Naive thymus-derived CD4-positive, alpha-beta T cell (primary cell): ENCODE data around the gene QRFPR. TPM values are rescaled to one million over a fixed set of nuclear protein-coding genes. Genes with fewer than 3 reads are reported as not detected.
"Not testable (repeated sequence)": the region's sequence is repeated elsewhere in the genome, so short reads cannot be mapped to it uniquely, and the experiment has no call there.

Source experiments
- ATAC-seq: fragments of 150-1000 bp; cut with Tn5 transposase; 2 replicates; pipeline ENCODE4 v1.10.0; 2021; ENCODE audit warnings: mild to moderate bottlenecking, moderate library complexity
- CTCF ChIA-PET: fragments of 350-600 bp; sonication (Branson Sonifier 250); formaldehyde crosslinking; loops from one replicate; lab custom pipeline; 2021; ENCODE audit warnings: antibody characterized with exemption; lab: Charles Lee
- POLR2A ChIA-PET: fragments of 350-600 bp; sonication (Branson Sonifier 250); formaldehyde crosslinking; loops from one replicate; lab custom pipeline; 2021; ENCODE audit warnings: antibody characterized with exemption, inconsistent platforms; lab: Charles Lee
- DNase-seq, 9 donors: peaks; one replicate each; pipeline versions ENCODE4 v3.0.0 to v3.0.0-alpha.2; 2020 to 2022; ENCODE audit warnings: mixed read lengths in 1 of 9
- H3K27ac ChIP-seq: one replicate; pipeline ENCODE4 v1.7.0; 2013; ENCODE audit warnings: mild to moderate bottlenecking, low read depth, low read length, moderate library complexity
- H3K27me3 ChIP-seq, 2 donors: one replicate each; pipeline ENCODE4 v1.7.0; 2013; ENCODE audit warnings: low read length in 2 of 2, mild to moderate bottlenecking in 2 of 2, moderate library complexity in 2 of 2; ENCODE audit not compliant: control insufficient read depth in 2 of 2, insufficient read depth in 2 of 2
- H3K36me3 ChIP-seq, 3 experiments: 1 replicate in 2 of 3; 2 replicates in 1 of 3; pipeline ENCODE4 v1.7.0; 2013; ENCODE audit warnings: low read length in 3 of 3, mild to moderate bottlenecking in 3 of 3, moderate library complexity in 1 of 3; ENCODE audit not compliant: insufficient read depth in 3 of 3, control insufficient read depth in 2 of 3
- H3K4me1 ChIP-seq, 2 donors: one replicate each; pipeline ENCODE4 v1.7.0; 2013; ENCODE audit warnings: low read length in 2 of 2, mild to moderate bottlenecking in 2 of 2, moderate library complexity in 1 of 2; ENCODE audit not compliant: control insufficient read depth in 2 of 2, insufficient read depth in 2 of 2
- H3K4me3 ChIP-seq: 2 replicates; pipeline ENCODE4 v1.7.0; 2013; ENCODE audit warnings: mild to moderate bottlenecking, low read length
- H3K9me3 ChIP-seq, 3 experiments: 1 replicate in 2 of 3; 2 replicates in 1 of 3; pipeline ENCODE4 v1.7.0; 2013; ENCODE audit warnings: low read length in 3 of 3; ENCODE audit not compliant: control insufficient read depth in 2 of 3
- H3K27ac Mint-ChIP-seq, 9 donors: one replicate each; pipeline ENCODE4 v1.8.0; 2020 to 2022; ENCODE audit warnings: mixed read lengths in 9 of 9, mild to moderate bottlenecking in 8 of 9, moderate library complexity in 5 of 9, inconsistent platforms in 2 of 9
- H3K27me3 Mint-ChIP-seq, 5 donors: one replicate each; pipeline ENCODE4 v1.8.0; 2021 to 2022; ENCODE audit warnings: mixed read lengths in 5 of 5, mild to moderate bottlenecking in 1 of 5
- H3K36me3 Mint-ChIP-seq, 5 donors: one replicate each; pipeline ENCODE4 v1.8.0; 2020 to 2022; ENCODE audit warnings: mixed read lengths in 5 of 5, mild to moderate bottlenecking in 3 of 5, inconsistent platforms in 1 of 5
- H3K4me1 Mint-ChIP-seq, 7 donors: one replicate each; pipeline ENCODE4 v1.8.0; 2020 to 2022; ENCODE audit warnings: mixed read lengths in 7 of 7, mild to moderate bottlenecking in 3 of 7, inconsistent platforms in 1 of 7
- H3K4me3 Mint-ChIP-seq, 10 donors: one replicate each; pipeline ENCODE4 v1.8.0; 2020 to 2022; ENCODE audit warnings: mild to moderate bottlenecking in 10 of 10, mixed read lengths in 10 of 10, moderate library complexity in 6 of 10, inconsistent platforms in 2 of 10
- H3K9me3 Mint-ChIP-seq, 11 donors: one replicate each; pipeline ENCODE4 v1.8.0; 2020 to 2022; ENCODE audit warnings: mixed read lengths in 11 of 11, mild to moderate bottlenecking in 4 of 11, inconsistent platforms in 1 of 11, moderate library complexity in 1 of 11
- intact Hi-C, 2 donors: fragments of 100-400 bp; cut with micrococcal nuclease; formaldehyde crosslinking; loops; one replicate each; pipeline ENCODE4 v1.15.1; 2023
- polyA plus RNA-seq, 2 donors: library from polyadenylated mRNA; unstranded; fragments of 300-500 nt; fragmentation: Illumina TruSeq; gene quantifications; one replicate each; pipeline ENCODE4 v1.2.3, GENCODE V29; 2021
- total RNA-seq, 6 experiments: library from RNA in 5 of 6; stranded (reverse) in 5 of 6; gene quantifications; 1 replicate in 5 of 6; 2 replicates in 1 of 6; pipeline ENCODE4 v1.2.3 and lab custom pipeline; 2021 to 2026

QRFPR gene
- total and polyA plus RNA-seq, 7 experiments from 2014 or later: not detected

- Mint-ChIP-seq H3K27ac (no peak overlapping the region), H3K27me3 (peaks cover 0 to 15% (median 7%) of the 10 kb centered on the region in 5 donors)
- CTCF ChIA-PET: no interaction called here
These were observed 44.1 kb downstream of the QRFPR start for GRCh38 chr4:121336706-121337105.

DNA sequence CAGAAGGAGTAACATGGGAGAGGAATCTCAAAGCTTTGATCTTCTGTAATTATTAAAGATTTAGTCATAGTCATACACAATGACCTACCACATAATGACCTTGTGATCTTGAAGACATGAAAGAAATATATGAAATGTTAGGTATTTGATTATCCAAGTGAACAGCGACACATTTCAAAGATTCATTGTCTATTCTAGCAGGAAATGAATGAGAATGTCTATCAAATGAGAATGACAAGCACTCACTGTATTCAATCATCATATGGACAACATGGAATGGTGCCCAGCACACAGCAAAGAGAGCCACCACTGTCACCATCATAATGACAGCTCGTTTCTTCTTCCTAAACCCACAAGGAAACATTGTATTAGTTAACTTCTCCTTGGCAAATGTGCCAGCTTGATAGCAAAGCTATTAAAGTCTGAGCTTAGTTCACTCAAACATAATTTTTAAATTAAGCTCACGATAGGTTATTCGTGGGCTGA lies 50.6 kb downstream of the QRFPR start:
- POLR2A ChIA-PET: no interaction called here
- no peak overlapping the region for H3K27ac ChIP-seq
- no peaks in the 10 kb centered on the region for H3K36me3 ChIP-seq
- CTCF ChIA-PET: no interaction called here
- DNase-seq: no peak
- H3K9me3 Mint-ChIP-seq: peaks cover 0 to 1% (median 0%) of the 10 kb centered on the region in 11 donors
- no peaks in the 10 kb centered on the region for H3K4me1 ChIP-seq
- no peak overlapping the region for H3K27ac Mint-ChIP-seq
- no peak overlapping the region for H3K4me3 ChIP-seq
- no peaks in the 10 kb centered on the region for H3K9me3 ChIP-seq
- no peaks in the 10 kb centered on the region for H3K36me3 Mint-ChIP-seq
- H3K27me3 ChIP-seq: no peaks in the 10 kb centered on the region
- no peak overlapping the region for H3K4me3 Mint-ChIP-seq
- ATAC-seq: no peak
- H3K27me3 Mint-ChIP-seq: peaks cover 14 to 37% (median 17%) of the 10 kb centered on the region in 5 donors
- intact Hi-C loops: no loop called here
- no peaks in the 10 kb centered on the region for H3K4me1 Mint-ChIP-seq

More at GRCh38 chr4:121336706-121337105, 44.1 kb downstream of the QRFPR start:
- no peak for ATAC-seq
- Mint-ChIP-seq H3K4me1 (peaks cover 0 to 4% (median 0%) of the 10 kb centered on the region in 7 donors), H3K9me3 (peaks cover 0 to 4% (median 0%) of the 10 kb centered on the region in 11 donors), H3K4me3 (no peak overlapping the region), H3K36me3 (no peaks in the 10 kb centered on the region)
- no peaks in the 10 kb centered on the region for H3K27me3 ChIP-seq
- no peaks in the 10 kb centered on the region for H3K36me3 ChIP-seq
- intact Hi-C loops: no loop called here
- POLR2A ChIA-PET: no interaction called here
- H3K4me3 ChIP-seq: no peak overlapping the region
- H3K27ac ChIP-seq: no peak overlapping the region
- H3K9me3 ChIP-seq: no peaks in the 10 kb centered on the region
- H3K4me1 ChIP-seq: no peaks in the 10 kb centered on the region
- DNase-seq: no peak

GRCh38 chr4:121326597-121326996 lies 54.2 kb downstream of the QRFPR start:
- Mint-ChIP-seq H3K9me3 (peaks cover 0 to 1% (median 0%) of the 10 kb centered on the region in 11 donors), H3K4me3 (no peak overlapping the region), H3K36me3 (no peaks in the 10 kb centered on the region), H3K27ac (no peak overlapping the region), H3K4me1 (no peaks in the 10 kb centered on the region), H3K27me3 (peaks cover 17 to 41% (median 21%) of the 10 kb centered on the region in 5 donors)
- no peak overlapping the region for H3K27ac ChIP-seq
- ATAC-seq (no peak), DNase-seq (no peak)
- no peak overlapping the region for H3K4me3 ChIP-seq
- CTCF ChIA-PET: no interaction called here
- intact Hi-C loops: no loop called here
- H3K36me3 ChIP-seq: no peaks in the 10 kb centered on the region
- POLR2A ChIA-PET: interaction anchor here (0.6 kb wide), 1 partner anchor 49 kb away, joined by 8 read pairs; no protein-coding TSS in a partner anchor
- H3K9me3 ChIP-seq: no peaks in the 10 kb centered on the region
- no peaks in the 10 kb centered on the region for H3K4me1 ChIP-seq
- H3K27me3 ChIP-seq: no peaks in the 10 kb centered on the region

DNA sequence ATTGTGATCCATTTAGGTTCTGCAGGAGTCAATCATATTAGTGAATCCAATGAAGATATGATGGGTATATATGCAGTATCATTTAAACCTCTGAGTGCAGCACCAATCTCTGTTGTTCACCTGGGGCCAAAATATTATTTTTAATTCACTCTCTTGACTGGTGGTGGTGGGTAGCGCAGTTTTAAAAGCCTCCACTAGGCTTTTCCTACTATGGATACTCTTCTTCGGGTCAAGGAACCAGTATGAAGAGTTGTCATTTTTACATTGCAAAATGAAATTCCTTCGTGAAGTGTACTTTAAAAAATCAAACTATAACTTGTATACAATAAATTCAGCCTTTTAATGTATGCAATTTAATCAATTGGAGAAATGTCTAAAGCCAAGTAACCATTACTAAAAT lies 56.5 kb downstream of the QRFPR start:
- Histone ChIP-seq H3K9me3 (no peaks in the 10 kb centered on the region), H3K27me3 (peaks cover 0 to 5% of the 10 kb centered on the region in 2 donors), H3K4me1 (no peaks in the 10 kb centered on the region), H3K27ac (no peak overlapping the region), H3K36me3 (no peaks in the 10 kb centered on the region), H3K4me3 (no peak overlapping the region)
- Mint-ChIP-seq H3K4me3 (no peak overlapping the region), H3K27me3 (peaks cover 9 to 31% (median 21%) of the 10 kb centered on the region in 5 donors), H3K27ac (no peak overlapping the region), H3K9me3 (peaks cover 0 to 5% (median 0%) of the 10 kb centered on the region in 11 donors), H3K4me1 (no peaks in the 10 kb centered on the region), H3K36me3 (no peaks in the 10 kb centered on the region)
- intact Hi-C loops: no loop called here
- CTCF ChIA-PET: no interaction called here
- DNase-seq (no peak), ATAC-seq (no peak)
- POLR2A ChIA-PET: no interaction called here

DNA sequence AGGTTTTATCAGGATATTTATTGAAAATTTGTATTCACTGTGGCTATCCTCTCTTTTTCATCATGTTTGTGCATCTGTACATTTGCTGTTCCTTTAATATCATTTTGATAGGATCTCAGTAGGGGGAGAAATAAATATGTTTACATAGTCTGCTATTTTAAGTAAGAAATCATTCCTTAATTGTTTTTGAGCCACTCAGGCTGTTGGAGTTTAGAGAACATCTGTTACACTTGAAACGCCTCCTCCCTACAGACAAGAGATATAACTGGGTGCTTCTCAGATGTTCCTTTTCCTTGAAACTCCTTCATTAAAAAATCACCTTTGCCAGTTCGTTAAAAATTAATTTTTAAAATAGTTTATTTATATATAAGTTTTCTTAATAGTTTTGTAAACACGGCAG lies 59.4 kb downstream of the QRFPR start:
- ChIA-PET POLR2A (no interaction called here), CTCF (interaction anchor here (0.6 kb wide), 1 partner anchor 1609 kb away, joined by 3 read pairs; no protein-coding TSS in a partner anchor)
- no peaks in the 10 kb centered on the region for H3K36me3 ChIP-seq
- intact Hi-C loops: no loop called here
- no peak overlapping the region for H3K4me3 ChIP-seq
- no peak for ATAC-seq
- no peak overlapping the region for H3K27ac Mint-ChIP-seq
- DNase-seq: no peak
- H3K9me3 ChIP-seq: no peaks in the 10 kb centered on the region
- H3K27me3 ChIP-seq: peaks cover 0 to 5% of the 10 kb centered on the region in 2 donors
- no peaks in the 10 kb centered on the region for H3K4me1 Mint-ChIP-seq
- H3K27me3 Mint-ChIP-seq: peaks cover 5 to 33% (median 22%) of the 10 kb centered on the region in 5 donors
- peaks cover 0 to 4% (median 0%) of the 10 kb centered on the region in 5 donors for H3K36me3 Mint-ChIP-seq
- H3K27ac ChIP-seq: no peak overlapping the region
- no peak overlapping the region for H3K4me3 Mint-ChIP-seq
- peaks cover 0 to 12% (median 4%) of the 10 kb centered on the region in 11 donors for H3K9me3 Mint-ChIP-seq
- H3K4me1 ChIP-seq: no peaks in the 10 kb centered on the region

GRCh38 chr4:121316091-121316490 lies 64.7 kb downstream of the QRFPR start:
- H3K9me3 Mint-ChIP-seq: peaks cover 0 to 12% (median 4%) of the 10 kb centered on the region in 11 donors
- Histone ChIP-seq H3K27ac (no peak overlapping the region), H3K9me3 (no peaks in the 10 kb centered on the region), H3K4me1 (no peaks in the 10 kb centered on the region), H3K36me3 (no peaks in the 10 kb centered on the region), H3K27me3 (peaks cover 0 to 3% of the 10 kb centered on the region in 2 donors), H3K4me3 (no peak overlapping the region)
- ChIA-PET POLR2A (no interaction called here), CTCF (no interaction called here)
- no peak for ATAC-seq
- H3K27ac Mint-ChIP-seq: no peak overlapping the region
- H3K4me3 Mint-ChIP-seq: no peak overlapping the region
- H3K27me3 Mint-ChIP-seq: peaks cover 0 to 29% (median 24%) of the 10 kb centered on the region in 5 donors
- intact Hi-C loops: no loop called here
- peaks cover 0 to 4% (median 0%) of the 10 kb centered on the region in 5 donors for H3K36me3 Mint-ChIP-seq
- no peaks in the 10 kb centered on the region for H3K4me1 Mint-ChIP-seq
- no peak for DNase-seq

- H3K4me1 Mint-ChIP-seq, H3K9me3 ChIP-seq, H3K4me3 Mint-ChIP-seq, H3K36me3 Mint-ChIP-seq, DNase-seq, H3K4me3 ChIP-seq, H3K4me1 ChIP-seq, H3K27ac Mint-ChIP-seq, ATAC-seq, H3K27ac ChIP-seq, POLR2A ChIA-PET, CTCF ChIA-PET, H3K27me3 ChIP-seq, H3K36me3 ChIP-seq, intact Hi-C loops: not testable (repeated sequence)
- Mint-ChIP-seq H3K27me3 (peaks cover 0 to 26% (median 18%) of the 10 kb centered on the region in 5 donors), H3K9me3 (peaks cover 0 to 10% (median 3%) of the 10 kb centered on the region in 11 donors)
These were observed 67.4 kb downstream of the QRFPR start for GRCh38 chr4:121313430-121313829.
